Breast epithelium (tissue), 3 donors: ENCODE results near the gene OTULIN.

Experiments
- CTCF ChIP-seq, 3 donors: fragments of 450-650 bp; IDR thresholded peaks; one replicate each; pipeline ENCODE4 v1.5.1; 2016 to 2017; ENCODE audit warnings: antibody characterized with exemption in 3 of 3, mild to moderate bottlenecking in 3 of 3, moderate library complexity in 3 of 3
- POLR2AphosphoS5 ChIP-seq, 3 donors: sonication (generic); formaldehyde crosslinking; IDR thresholded peaks; one replicate each; pipeline ENCODE4 v1.6.1; 2017; ENCODE audit warnings: antibody characterized with exemption in 3 of 3

GRCh38 chr5:14716755-14717752 lies 52.5 kb downstream of the OTULIN start:
- no peak for TF ChIP-seq POLR2AphosphoS5 (IDR thresholded peaks at IDR 0.05)
- TF ChIP-seq CTCF (IDR thresholded peaks at IDR 0.05) = no peak
